Measurements from ENCODE around the gene CFAP221. TPM values are rescaled to one million over a fixed set of nuclear protein-coding genes. Genes with fewer than 3 reads are reported as not detected.

CFAP221 gene
- total RNA-seq, 4 donors from 2014 or later: 0.38 TPM; not detected in 3

- no peak overlapping the region for H3K4me3 ChIP-seq
- no peaks in the 10 kb centered on the region for H3K27me3 ChIP-seq
- WGBS, 2 donors: 76 to 91% methylated on average over 5 of the region's 5 CpGs
- no peak overlapping the region for H3K27ac ChIP-seq
- DNase-seq: no peak
- intact Hi-C loops (cut with DNase I): no loop called here
- H3K36me3 ChIP-seq: no peaks in the 10 kb centered on the region
- H3K9me3 ChIP-seq: no peaks in the 10 kb centered on the region
- TF ChIP-seq CTCF (IDR thresholded peaks at IDR 0.05) (no peak), POLR2A (IDR thresholded peaks at IDR 0.05) (no peak)
- H3K4me1 ChIP-seq: no peaks in the 10 kb centered on the region
These were observed 48.2 kb downstream of the CFAP221 start for GRCh38 chr2:119592436-119592835.

- DNase-seq: no peak
- no peaks in the 10 kb centered on the region for H3K9me3 ChIP-seq
- H3K27me3 ChIP-seq: no peaks in the 10 kb centered on the region
- TF ChIP-seq POLR2A (IDR thresholded peaks at IDR 0.05) (no peak), CTCF (IDR thresholded peaks at IDR 0.05) (no peak)
- no peak overlapping the region for H3K4me3 ChIP-seq
- no peaks in the 10 kb centered on the region for H3K36me3 ChIP-seq
- intact Hi-C loops (cut with DNase I): no loop called here
- WGBS, 2 donors: 84% methylated on average over 6 of the region's 6 CpGs
- no peak overlapping the region for H3K27ac ChIP-seq
- no peaks in the 10 kb centered on the region for H3K4me1 ChIP-seq
These were observed 52.4 kb downstream of the CFAP221 start for GRCh38 chr2:119596638-119597037.

- WGBS, 2 donors: 41 to 43% methylated on average over 5 of the region's 5 CpGs
- no peak for DNase-seq
- H3K9me3 ChIP-seq: no peaks in the 10 kb centered on the region
- TF ChIP-seq CTCF (IDR thresholded peaks at IDR 0.05) (no peak), POLR2A (IDR thresholded peaks at IDR 0.05) (no peak)
- intact Hi-C loops (cut with DNase I): no loop called here
- no peaks in the 10 kb centered on the region for H3K4me1 ChIP-seq
- H3K4me3 ChIP-seq: no peak overlapping the region
- no peak overlapping the region for H3K27ac ChIP-seq
- no peaks in the 10 kb centered on the region for H3K27me3 ChIP-seq
- no peaks in the 10 kb centered on the region for H3K36me3 ChIP-seq
These were observed 54.5 kb downstream of the CFAP221 start for GRCh38 chr2:119598596-119599263.

GRCh38 chr2:119599384-119599783 lies 55.1 kb downstream of the CFAP221 start:
- H3K27me3 ChIP-seq: no peaks in the 10 kb centered on the region
- no peaks in the 10 kb centered on the region for H3K9me3 ChIP-seq
- H3K4me1 ChIP-seq: no peaks in the 10 kb centered on the region
- DNase-seq: no peak
- TF ChIP-seq POLR2A (IDR thresholded peaks at IDR 0.05) (no peak), CTCF (IDR thresholded peaks at IDR 0.05) (no peak)
- no peaks in the 10 kb centered on the region for H3K36me3 ChIP-seq
- 58 to 73% methylated on average over 2 of the region's 2 CpGs for whole genome bisulfite sequencing, 2 donors
- no peak overlapping the region for H3K4me3 ChIP-seq
- intact Hi-C loops (cut with DNase I): no loop called here
- no peak overlapping the region for H3K27ac ChIP-seq

- no peak for DNase-seq
- TF ChIP-seq CTCF (IDR thresholded peaks at IDR 0.05): no peak
- no peak for TF ChIP-seq POLR2A (IDR thresholded peaks at IDR 0.05)
- Histone ChIP-seq H3K27me3 (peaks cover 0 to 14% (median 0%) of the 10 kb centered on the region in 4 donors), H3K36me3 (no peaks in the 10 kb centered on the region), H3K4me1 (no peaks in the 10 kb centered on the region), H3K9me3 (no peaks in the 10 kb centered on the region), H3K4me3 (no peak overlapping the region), H3K27ac (no peak overlapping the region)
- intact Hi-C loops (cut with DNase I): no loop called here
- WGBS, 2 donors: 63 to 70% methylated on average over 4 of the region's 4 CpGs
These were observed 60.8 kb downstream of the CFAP221 start for GRCh38 chr2:119605096-119605495.
